Activated CD4-positive, alpha-beta T cell treated with anti-CD3 and anti-CD28 coated beads, Interleukin-2, Interleukin-4, amounts not matched to agents 100 ng/mL and 50 ng/mL, durations not matched to agents 16 hours and 8 hours (primary cell): ENCODE results near the gene RSRP1.
"Not testable (repeated sequence)": the region's sequence is repeated elsewhere in the genome, so short reads cannot be mapped to it uniquely, and the experiment has no call there.

Experiments used
- DNase-seq: peaks from one replicate; pipeline ENCODE4 v3.0.0-alpha.2; 2020; ENCODE audit warnings: low spot score

Gene RSRP1

DNA sequence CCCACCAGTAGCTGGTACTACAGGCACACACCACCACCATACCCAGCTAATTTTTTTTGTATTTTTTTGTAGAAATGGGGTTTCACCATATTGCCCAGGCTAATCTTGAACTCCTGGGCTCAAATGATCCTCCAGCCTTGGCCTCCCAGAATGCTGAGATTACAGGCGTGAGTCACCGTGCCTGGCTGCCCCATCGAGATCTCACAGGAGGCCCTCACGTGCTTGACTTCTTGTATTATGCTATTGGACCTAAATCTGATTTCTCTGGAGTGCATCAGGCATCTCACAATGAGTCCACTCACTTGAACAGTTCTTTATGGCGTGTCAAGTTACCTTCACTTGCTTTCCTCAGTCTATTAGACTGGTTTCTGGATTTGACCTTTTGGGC lies 9.3 kb upstream of the RSRP1 start:
- no peak for DNase-seq

DNA sequence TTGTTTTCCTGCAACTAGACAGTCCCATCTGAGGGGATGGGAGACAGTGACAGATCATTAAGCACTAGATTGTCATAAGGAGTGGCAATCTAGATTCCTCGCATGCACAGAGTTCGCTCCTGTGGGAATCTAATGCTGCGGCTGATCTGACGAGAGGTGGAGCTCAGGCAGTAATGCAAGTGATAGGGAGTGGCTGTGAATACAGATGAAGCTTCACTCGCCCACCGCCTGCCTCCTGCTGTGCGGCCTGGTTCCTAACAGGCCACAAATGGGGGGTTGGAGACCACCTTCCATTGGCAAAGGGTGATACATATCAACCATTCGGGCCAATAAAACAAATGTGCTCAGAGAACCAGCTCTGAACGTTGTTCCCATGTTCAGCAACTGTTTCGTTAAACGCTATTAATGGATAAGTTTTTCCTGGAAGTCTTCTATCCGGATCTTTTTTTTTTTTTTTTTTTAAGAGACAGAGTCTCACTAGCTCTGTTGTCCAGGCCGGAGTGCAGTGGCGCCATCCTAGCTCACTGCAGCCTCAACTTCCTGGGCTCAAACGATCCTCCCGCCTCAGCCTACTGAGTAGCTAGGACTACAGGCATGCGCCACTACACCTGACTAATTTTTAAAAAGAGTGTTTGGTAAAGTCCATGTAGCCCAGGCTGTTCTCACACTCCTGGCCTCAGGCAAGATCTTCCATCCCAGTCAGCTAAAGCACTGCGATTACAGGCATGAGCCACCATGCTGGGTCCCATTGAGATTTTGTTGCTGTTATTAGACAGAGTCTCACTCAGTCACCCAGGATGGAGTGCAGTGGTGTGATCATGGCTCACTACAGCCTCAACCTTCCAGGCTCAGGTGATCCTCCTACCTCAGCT lies 8.7 kb upstream of the RSRP1 start:
- DNase-seq, result no peak

DNA sequence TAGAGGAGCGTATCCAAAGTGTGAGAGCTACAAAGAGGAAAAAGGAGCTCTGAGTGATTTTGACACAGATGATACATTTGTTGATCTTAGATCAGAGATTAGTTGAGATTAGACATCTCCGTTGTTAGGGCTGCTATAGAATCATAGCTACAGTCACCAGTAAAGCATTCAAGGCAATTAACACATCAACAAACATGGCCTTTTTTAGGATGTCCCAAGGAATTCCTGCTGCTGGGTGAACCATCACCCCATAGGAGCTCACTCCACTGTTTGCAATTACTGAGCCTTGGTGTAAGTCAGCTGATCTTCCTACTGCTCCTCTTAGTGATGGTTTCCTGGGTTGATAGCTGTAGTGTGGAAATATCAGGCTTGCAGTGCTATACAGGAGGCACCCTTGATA lies 6.7 kb upstream of the RSRP1 start:
- no peak for DNase-seq

DNA sequence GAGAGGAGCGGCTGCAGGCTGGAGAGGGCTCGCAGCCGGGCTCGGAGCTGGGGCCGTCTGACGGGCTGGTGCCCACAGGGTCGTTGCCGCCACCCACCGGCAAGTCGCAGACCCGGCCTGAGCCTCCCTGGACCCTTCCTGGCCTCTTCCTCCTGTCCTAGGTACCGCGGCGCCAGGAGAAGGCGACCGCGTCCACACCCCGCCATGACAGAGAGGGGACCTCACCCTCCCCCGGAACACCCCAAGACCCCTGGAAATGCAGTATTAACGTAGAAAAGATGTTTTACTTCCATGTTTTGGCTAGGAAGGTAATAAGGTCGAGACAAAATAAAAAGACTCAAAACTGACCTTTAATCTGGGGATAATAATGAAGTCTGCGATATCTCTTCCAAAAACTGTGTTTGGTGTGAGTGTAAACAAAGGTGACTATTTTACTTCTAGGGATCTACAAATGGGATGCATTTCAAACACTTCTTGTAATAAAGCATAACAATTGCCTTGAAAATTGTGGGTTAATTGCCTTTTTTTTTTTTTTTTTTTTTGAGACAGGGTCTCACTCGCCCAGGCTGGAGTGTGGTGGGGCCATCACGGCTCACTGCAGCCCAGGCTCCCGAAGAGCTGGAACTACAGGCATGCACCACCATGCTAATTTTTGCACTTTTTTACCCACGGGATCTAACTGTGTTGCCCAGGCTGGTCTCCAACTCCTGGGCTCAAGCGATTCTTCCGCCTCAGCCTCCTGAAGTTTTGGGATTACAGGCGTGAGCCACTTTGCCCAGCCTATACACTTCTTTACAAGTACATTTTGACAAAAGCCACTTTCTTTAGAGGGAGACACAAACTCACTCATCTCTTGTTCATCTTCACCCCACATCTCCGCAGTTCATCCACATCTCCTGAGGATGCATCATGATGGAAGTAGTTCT lies 838 bp upstream of the RSRP1 start:
- DNase-seq, result no peak

DNA sequence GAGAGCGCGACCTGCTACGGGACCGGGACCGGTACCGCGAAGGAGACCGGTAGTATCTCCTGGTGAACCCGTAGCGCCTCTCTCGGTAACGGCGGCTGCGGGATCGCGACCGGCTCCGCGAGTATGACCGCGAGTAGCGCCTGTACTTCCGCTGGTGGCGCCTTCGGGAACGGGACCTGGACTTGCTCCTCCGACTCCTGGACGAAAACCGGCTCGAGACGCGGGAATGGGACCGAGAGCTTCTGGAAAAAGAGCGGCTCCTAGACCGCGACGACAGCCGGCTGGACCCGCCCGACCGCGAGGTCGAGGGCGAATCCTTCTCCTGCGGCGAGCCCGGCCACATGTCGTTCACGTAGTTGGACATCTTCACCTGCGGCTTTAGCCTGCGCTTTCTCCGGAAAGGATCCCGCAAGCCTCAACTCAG lies 642 bp downstream of the RSRP1 start:
- no peak for DNase-seq

DNA sequence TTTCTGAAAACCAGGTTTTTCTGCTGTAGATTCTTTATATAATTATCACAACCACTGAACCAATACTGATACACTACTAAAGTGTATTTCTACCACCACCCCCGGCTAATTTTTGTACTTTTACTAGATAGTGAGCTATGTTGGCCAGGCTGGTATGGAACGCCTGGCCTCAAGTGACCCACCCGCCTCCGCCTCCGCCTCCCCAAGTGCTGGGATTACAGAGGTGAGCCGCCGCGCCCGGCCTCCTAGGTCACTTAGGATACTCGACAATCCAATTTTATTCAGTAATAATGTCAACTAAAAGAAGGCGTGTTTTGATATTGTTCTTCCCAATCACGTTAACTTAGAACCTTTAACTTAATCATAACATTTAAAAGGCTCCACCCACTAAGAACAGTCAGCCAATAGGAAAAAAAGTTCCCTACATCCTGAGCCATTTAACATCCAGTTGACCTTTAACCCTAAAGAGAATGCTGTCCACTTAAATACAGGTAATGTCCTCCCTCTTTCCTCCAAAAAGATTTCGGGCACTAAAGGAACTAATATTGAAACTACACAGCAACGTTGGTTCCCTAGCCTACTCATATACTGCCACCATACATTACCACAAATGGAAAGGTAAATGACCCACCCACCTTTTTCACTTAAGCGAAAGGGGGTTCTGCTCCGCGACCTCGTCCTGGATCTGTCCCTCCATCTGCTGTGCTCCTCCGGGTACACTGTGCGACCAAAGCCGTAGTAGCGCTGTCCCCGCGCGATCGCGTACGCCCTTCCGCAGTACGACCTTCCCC lies 1.2 kb downstream of the RSRP1 start:
- peak; percentile 32 for DNase-seq

DNA sequence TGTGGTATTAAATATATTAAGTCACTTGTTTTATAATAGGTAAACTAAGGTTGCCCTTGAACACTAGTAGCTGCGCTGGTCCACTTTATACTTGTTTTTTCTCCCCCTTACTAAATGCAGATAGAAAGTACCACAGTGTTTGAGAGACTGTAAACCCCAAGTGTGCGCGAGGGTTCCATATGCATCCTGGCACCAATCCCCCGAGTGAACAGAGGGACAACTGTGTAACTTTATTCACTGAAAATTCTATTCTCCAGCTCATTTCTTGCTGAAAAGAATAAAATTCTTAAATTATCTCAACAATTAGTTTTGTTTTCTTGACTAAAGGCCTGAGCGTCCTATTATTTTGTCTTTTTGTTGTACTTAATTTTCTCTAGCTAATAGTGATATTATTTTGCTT lies 1.9 kb downstream of the RSRP1 start:
- DNase-seq, result no peak

DNA sequence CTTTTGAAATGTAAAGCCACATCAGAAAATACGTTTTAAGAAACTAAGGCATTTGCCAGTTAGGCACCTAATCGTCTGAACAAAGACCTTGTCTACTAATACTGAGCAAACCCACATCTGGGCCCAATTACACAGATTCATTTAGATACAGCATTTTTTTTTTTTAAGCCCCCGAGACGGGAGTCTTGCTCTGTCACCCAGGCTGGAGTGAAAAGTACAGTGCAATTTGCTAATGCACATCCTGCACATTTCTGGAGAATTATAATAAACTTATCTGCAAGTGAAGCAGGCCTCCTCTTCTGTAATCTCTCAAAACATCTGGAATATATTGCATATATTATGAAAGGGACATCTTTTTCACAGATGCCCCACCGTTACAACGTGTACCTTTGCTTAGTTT lies 3.3 kb downstream of the RSRP1 start:
- no peak for DNase-seq

DNA sequence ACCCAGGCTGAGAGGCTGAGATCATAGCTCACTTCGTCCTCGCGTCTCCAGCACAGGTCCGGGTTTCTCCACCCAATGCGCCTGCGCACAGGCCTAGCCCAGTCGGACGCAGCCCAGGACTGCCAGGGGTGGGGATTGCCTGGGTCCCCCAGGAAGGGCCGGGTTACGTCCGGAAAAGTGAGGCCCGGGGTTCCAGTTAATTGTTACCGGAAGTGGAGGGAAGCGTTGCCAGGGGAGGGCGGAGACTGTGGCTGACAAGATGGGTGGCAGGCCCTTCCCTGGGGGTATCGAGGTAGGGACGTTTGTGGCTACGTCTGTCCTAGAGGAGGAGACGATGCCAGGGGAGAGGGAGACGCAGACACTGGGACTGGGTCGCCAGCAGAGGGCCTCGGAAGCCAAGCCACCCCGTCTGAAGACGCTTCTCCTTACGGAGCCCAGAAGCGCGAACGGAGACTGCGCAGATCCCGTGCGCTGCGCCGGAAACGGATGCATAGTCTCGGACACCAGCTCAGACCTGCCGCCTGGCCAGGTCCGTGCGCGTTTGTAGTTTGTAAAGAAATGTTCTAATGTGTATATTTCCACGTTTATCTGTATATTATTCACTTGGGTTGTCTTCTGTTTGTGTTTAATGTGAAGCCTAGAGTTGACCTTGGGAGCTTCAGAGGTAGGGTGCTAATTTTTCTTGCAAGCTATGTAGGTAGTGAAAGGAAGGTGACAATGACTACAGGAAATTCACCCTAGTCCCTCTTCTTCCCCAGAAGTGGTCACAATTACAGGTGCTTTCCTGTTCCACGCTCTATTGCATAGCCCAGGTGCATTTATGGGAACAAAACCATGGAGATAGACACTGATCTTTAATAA lies 7.3 kb downstream of the RSRP1 start:
- DNase-seq, result peak; percentile 96

DNA sequence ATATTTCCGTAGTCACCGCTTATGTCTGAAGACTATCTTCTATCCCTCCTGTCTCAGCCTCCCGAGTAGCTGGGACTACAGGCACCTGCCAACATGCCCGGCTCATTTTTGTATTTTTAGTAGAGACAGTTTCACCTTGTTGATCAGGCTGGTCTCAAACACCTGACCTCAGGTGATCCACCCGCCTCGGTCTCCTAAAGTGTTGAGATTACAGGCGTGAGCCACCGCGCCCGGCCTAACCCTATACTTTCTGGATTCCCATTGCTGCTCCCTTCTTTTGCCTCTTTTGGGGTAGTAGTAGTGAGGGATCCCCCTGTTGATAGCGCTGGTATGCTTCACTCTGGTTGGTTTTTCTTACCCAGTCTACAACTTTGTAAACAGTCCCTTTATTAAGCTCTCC lies 9.2 kb downstream of the RSRP1 start:
- DNase-seq, result no peak

DNA sequence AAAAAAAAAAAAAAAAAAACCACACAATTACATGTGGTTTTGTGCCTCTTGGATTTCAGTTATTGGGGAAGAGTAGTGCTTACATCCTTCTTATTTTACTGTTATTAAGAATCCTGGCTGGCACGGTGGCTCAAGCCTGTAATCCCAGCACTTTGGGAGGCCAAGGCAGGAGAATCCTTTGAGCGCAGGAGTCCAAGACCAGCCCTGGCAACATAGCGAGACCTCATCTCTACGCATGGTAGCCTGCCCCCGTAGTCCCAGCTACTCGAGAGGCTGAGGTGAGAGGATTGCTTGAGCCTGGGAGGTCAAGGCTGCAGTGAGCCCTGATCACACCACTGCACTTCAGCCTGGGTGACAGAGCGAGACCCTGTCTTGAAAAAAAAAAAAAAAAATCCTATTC lies 11.0 kb downstream of the RSRP1 start:
- DNase-seq, result not testable (repeated sequence)

DNA sequence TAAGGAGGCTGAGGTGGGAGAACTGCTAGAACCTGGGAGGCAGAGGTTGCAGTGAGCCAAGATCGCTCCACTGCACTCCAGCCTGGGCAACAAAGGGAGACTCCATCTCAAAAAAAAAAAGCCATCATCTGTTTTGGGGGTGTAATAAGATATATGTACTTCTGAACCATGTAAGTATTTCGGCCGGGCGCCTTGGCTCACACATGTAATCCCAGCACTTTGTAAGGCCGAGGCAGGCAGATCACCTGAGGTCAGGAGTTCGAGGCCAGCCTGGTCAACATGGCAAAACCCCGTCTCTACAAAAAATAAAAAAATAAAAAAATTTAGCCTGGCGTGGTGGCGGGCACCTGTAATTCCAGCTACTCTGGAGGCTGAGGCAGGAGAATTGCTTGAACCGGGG lies 11.8 kb downstream of the RSRP1 start:
- DNase-seq, result not testable (repeated sequence)

DNA sequence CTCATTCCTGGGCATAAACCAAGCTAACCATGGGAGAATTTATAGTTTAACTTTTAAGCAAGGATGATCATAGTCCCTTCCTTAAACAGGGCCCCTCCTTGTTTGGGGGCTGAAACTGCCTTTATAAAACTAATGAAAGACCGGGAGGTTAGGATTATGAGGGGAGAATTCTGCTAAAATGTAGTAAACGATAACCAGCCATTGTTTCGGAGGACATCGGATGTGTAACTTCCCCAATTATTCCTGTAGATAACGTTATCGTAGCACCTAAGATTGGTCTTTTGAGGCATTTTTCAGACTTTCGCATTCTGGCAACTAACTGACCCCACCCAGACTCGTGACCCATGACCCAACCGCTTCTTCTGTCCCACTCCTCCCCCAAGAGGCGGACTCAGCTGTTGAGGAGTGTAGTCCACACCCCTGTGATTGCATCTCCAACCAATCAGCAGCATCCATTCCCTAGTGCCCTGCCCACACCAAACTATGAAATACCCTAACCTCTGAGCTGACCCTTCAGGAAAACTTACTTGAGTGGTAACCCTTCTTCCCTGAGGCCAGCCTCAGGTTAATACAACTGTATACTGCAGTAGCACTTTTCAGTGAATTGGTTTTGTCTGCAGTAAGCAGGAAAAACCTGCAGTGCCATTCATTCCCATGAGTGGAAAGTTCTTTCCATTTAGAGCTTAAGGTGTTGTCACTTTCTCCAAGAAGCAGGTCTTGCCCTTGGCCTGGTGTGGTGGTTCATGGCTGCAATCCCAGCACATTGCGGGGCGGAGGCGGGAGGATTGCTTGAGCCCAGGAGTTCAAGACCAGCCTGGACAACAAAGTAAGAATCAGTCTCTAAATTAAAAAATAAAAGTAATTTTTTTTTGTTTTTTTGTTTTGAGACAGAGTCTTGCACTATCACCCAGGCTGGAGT lies 14.1 kb downstream of the RSRP1 start:
- peak; percentile 87 for DNase-seq

DNA sequence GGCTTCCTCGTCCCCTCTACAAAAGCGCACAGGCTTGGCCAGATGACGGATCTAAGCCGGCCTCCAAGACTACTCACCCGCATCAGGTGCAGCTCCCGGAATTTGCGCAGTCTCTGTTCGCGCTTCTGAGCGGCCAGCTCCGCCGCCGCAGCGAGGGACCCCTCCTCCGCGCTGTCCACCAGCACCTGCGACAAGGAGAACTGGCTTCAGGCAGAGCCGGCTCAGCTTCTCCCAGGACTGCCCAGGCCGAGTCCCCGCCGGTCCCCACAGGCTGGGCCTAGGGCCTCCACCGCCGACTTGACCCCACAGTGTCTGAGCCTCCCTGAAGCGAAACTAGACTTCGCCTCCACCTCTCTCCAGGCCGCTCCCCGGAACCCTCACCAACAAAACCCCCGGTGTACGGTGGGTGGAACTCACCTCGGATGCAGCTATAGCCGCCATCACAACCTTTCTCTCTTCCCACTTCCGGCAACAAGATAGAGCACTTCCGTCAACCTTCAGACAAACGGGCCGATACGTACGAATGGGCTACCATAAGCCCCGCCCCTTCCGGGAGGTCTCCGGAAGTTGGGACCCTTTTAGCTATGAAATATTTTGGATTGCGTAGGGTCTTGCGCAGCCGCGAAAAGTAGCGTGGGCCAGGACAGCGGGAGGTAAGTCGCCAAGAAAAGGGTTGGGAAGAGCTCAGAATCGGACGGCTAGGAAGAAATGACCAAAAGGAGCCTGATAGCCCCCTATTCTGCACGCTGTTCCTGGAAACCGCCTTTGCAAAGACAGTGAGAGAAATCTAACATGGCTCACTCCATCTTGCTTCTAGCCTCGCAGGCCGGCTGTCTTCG lies 15.0 kb downstream of the RSRP1 start, which contains the start of gene SYF2:
SYF2 (minus strand) TSS at position 476 of the 839 bp plus-strand sequence; CDS start at position 441, 35 bp downstream.
- DNase-seq, result peak; percentile 93

DNA sequence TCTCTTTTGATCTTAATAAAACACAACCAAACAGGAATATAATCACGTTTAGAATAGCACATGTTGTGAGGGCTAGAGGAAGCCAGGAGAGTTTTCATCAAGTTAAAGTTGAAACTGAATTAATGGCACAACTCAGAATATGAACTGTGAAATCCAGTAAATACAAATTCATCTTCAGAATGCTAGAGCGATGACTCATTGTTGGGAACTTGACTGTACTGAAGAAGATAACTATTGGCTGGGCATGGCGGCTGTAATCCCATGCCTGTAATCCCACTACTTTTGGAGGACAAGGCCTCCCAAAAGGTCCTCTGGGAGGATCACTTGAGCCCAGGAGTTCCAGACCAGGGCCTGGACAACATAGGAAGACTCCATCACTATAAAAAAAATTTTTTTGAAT lies 23.8 kb downstream of the RSRP1 start:
- no peak for DNase-seq

DNA sequence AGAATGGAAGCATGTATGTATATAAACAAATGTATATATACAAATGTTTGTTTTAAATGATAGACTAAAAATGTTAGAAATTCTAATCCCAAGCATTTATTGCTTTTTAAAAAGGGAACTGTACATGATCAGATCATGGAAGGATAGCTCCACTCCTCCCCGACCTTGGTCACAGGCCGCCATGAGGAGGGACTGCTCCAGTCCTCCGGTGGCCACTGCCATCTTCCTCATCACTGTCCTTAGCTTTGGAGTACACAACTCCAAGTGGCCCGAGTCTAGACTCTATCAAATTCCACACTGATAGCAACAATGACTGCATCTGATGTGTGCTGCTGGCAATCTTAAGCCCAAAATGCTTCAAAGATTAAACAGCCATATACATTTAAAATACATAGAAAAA lies 24.6 kb downstream of the RSRP1 start:
- DNase-seq, result no peak

DNA sequence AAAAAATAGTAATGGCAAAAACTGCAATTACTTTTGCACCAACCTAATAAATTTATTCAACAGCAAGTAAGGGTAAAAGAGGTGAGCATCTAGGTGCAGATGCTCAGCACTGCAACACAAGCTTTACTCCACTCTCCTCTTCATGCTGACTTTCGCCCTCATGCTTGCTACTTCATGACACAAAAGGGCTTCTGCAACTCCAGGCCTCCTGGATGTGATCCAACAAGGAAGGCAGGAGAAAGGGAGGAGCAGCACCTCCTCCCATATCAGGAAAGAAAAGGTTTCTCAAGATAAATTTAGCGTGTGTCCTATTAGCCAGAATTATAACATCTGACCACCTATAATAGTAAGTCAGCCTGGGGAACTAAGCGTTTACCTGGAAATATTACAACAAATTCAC lies 26.6 kb downstream of the RSRP1 start:
- DNase-seq, result no peak

DNA sequence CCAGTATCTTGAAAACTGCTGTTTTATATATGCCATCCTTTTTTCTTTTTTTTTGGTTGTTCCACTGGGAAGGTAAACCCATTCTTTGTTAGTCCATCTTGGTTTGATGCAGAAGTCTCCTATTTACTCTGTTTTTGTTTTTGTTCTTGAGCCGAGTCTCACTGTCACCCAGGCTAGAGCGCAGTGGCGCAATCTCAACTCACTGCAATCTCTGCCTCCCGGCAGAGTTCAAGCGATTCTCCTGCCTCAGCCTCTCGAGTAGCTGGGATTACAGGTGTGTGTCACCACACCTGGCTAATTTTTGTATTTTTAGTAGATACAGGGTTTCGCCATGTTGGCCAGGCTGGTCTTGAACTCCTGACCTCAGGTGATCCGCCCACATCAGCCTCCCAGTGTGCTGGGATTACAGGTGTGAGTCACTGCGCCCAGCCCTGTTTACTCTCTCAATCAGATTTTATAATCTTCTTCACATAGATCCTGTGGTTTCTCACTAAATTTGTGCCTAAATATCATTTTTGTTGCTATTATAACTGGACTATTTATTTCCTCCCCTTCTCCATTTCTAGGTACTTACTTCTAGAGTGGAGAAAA lies 27.5 kb downstream of the RSRP1 start:
- DNase-seq, result no peak
